C4-2B (cell line): Measurements from ENCODE around the gene SARS1.

Experiments
- ZFX ChIP-seq: fragments of 450-650 bp; IDR thresholded peaks from 2 replicates; pipeline ENCODE4 v1.6.1; 2017
- TF ChIP-seq, protein P1 (sequence below): fragments of 450-650 bp; conservative IDR thresholded peaks from 2 replicates; pipeline ENCODE4 v1.5.1; 2017; ENCODE audit warnings: mild to moderate bottlenecking

DNA sequence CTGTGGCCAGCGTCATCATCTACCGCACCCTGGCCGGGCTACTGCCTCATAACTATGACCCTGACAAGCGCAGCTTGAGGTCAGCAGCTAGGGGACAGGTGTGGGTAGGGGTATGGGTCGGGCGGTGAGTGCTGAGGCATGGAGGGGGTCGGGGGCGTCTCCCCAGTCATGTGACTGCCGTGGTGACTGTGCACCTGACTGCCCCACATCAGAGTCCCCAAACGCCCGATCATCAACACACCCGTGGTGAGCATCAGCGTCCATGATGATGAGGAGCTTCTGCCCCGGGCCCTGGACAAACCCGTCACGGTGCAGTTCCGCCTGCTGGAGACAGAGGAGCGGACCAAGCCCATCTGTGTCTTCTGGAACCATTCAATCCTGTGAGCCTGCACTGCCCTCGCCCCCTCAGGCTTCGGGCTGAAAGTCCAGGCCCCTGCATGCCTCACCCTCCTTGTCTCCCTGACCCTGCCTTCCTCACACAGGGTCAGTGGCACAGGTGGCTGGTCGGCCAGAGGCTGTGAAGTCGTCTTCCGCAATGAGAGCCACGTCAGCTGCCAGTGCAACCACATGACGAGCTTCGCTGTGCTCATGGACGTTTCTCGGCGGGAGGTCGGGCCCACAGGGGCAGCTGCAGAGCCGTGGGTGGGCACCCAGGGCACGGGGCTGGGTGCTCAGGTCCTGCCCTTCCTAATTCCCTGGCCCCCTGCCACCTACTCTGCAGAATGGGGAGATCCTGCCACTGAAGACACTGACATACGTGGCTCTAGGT lies 55.7 kb downstream of the SARS1 start:
- TF ChIP-seq, protein P1, sequence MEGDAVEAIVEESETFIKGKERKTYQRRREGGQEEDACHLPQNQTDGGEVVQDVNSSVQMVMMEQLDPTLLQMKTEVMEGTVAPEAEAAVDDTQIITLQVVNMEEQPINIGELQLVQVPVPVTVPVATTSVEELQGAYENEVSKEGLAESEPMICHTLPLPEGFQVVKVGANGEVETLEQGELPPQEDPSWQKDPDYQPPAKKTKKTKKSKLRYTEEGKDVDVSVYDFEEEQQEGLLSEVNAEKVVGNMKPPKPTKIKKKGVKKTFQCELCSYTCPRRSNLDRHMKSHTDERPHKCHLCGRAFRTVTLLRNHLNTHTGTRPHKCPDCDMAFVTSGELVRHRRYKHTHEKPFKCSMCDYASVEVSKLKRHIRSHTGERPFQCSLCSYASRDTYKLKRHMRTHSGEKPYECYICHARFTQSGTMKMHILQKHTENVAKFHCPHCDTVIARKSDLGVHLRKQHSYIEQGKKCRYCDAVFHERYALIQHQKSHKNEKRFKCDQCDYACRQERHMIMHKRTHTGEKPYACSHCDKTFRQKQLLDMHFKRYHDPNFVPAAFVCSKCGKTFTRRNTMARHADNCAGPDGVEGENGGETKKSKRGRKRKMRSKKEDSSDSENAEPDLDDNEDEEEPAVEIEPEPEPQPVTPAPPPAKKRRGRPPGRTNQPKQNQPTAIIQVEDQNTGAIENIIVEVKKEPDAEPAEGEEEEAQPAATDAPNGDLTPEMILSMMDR = no peak
- TF ChIP-seq ZFX = no peak
